OCI-LY3 (cell line): Measurements from ENCODE around the gene TNFAIP8L3.

ENCODE experiments used
- EZH2phosphoT487 ChIP-seq: fragments of 200-600 bp; shearing (Covaris generic); IDR thresholded peaks from 2 replicates; pipeline ENCODE4 v1.6.1; 2018; ENCODE audit warnings: antibody characterized with exemption, mixed run types, low read depth
- TF ChIP-seq, protein P1 (sequence below): fragments of 200-600, 300-600 bp; sonication (generic); IDR thresholded peaks from 2 replicates; pipeline ENCODE4 v1.5.1; 2014; ENCODE audit warnings: antibody characterized with exemption, low read length, low read depth

DNA sequence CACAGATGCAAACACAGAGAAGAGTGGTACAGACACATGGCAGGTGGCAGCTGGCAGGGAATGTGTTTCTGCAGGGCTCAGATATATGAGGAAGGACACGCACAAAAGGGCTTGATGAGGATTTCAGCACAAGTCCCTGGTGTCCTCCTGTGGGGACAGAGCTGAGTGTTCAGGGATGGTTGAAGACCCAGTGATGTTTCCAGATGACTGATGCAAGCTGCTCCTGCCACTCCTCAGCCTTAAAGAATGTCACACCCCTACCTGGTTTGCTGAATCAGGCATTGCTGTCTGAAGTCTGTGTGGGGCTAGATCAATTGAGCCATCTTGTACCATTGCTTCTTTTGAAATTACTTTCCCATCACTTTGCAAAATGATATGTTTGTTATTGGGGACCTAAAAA is 40.2 kb downstream of the TNFAIP8L3 start:
- TF ChIP-seq, protein P1, sequence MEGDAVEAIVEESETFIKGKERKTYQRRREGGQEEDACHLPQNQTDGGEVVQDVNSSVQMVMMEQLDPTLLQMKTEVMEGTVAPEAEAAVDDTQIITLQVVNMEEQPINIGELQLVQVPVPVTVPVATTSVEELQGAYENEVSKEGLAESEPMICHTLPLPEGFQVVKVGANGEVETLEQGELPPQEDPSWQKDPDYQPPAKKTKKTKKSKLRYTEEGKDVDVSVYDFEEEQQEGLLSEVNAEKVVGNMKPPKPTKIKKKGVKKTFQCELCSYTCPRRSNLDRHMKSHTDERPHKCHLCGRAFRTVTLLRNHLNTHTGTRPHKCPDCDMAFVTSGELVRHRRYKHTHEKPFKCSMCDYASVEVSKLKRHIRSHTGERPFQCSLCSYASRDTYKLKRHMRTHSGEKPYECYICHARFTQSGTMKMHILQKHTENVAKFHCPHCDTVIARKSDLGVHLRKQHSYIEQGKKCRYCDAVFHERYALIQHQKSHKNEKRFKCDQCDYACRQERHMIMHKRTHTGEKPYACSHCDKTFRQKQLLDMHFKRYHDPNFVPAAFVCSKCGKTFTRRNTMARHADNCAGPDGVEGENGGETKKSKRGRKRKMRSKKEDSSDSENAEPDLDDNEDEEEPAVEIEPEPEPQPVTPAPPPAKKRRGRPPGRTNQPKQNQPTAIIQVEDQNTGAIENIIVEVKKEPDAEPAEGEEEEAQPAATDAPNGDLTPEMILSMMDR: no peak
- TF ChIP-seq EZH2phosphoT487: no peak
